Lower leg skin (tissue), 3 donors: ENCODE measurements around the gene TMEM222.

Source experiments
- POLR2A ChIP-seq, 2 donors: fragments of 450-650 bp; IDR thresholded peaks; one replicate each; pipeline ENCODE4 v1.6.1; 2016 to 2017; ENCODE audit warnings: antibody characterized with exemption in 2 of 2, mild to moderate bottlenecking in 1 of 2, moderate library complexity in 1 of 2
- TF ChIP-seq, protein P1 (sequence below), 3 donors: fragments of 450-650 bp; IDR thresholded peaks; one replicate each; pipeline ENCODE4 v1.5.1; 2016; ENCODE audit warnings: antibody characterized with exemption in 3 of 3, mild to moderate bottlenecking in 3 of 3, moderate library complexity in 2 of 3

GRCh38 chr1:27318136-27318535 is 3.8 kb upstream of the TMEM222 start:
- TF ChIP-seq, protein P1, sequence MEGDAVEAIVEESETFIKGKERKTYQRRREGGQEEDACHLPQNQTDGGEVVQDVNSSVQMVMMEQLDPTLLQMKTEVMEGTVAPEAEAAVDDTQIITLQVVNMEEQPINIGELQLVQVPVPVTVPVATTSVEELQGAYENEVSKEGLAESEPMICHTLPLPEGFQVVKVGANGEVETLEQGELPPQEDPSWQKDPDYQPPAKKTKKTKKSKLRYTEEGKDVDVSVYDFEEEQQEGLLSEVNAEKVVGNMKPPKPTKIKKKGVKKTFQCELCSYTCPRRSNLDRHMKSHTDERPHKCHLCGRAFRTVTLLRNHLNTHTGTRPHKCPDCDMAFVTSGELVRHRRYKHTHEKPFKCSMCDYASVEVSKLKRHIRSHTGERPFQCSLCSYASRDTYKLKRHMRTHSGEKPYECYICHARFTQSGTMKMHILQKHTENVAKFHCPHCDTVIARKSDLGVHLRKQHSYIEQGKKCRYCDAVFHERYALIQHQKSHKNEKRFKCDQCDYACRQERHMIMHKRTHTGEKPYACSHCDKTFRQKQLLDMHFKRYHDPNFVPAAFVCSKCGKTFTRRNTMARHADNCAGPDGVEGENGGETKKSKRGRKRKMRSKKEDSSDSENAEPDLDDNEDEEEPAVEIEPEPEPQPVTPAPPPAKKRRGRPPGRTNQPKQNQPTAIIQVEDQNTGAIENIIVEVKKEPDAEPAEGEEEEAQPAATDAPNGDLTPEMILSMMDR (IDR thresholded peaks at IDR 0.05), result no peak
- TF ChIP-seq POLR2A (IDR thresholded peaks at IDR 0.05), result no peak
